LNCaP clone FGC (cell line): ENCODE data around the gene KRTAP4-3.
"Not testable (repeated sequence)": the region's sequence is repeated elsewhere in the genome, so short reads cannot be mapped to it uniquely, and the experiment has no call there.

Experiments used
- DNase-seq: peaks from one replicate; pipeline ENCODE4 v3.0.0-alpha.2; 2011; ENCODE audit warnings: low read depth
- H3K4me3 ChIP-seq: 2 replicates; pipeline ENCODE4 v1.5.1; 2011; ENCODE audit warnings: mild to moderate bottlenecking, low read depth, low read length, control low read depth
- CTCF ChIP-seq: IDR thresholded peaks from 2 replicates; pipeline ENCODE4 v1.5.1; 2012; ENCODE audit warnings: mild to moderate bottlenecking; ENCODE audit not compliant: control insufficient read depth, insufficient read depth; ENCODE audit errors: extremely low read depth

Gene KRTAP4-3

GRCh38 chr17:41190328-41190727 is 22.3 kb upstream of the KRTAP4-3 start:
- no peak for DNase-seq
- no peak overlapping the region for H3K4me3 ChIP-seq
- TF ChIP-seq CTCF: no peak

- not testable (repeated sequence) for DNase-seq, H3K4me3 ChIP-seq
Measured at GRCh38 chr17:41189837-41190318, 21.9 kb upstream of the KRTAP4-3 start, which contains the start of gene KRTAP9-1. TSS of gene KRTAP9-1 (plus strand) at chr17:41189887. CDS start at chr17:41189887, 0 bp downstream.

- DNase-seq: no peak
- no peak overlapping the region for H3K4me3 ChIP-seq
- TF ChIP-seq CTCF: no peak
Measured at GRCh38 chr17:41186872-41187271, 18.9 kb upstream of the KRTAP4-3 start.

- no peak for TF ChIP-seq CTCF
- no peak for DNase-seq
- no peak overlapping the region for H3K4me3 ChIP-seq
Measured at GRCh38 chr17:41185001-41185400, 17.0 kb upstream of the KRTAP4-3 start.

- H3K4me3 ChIP-seq: no peak within 1 kb of the TSS
- TF ChIP-seq CTCF: no peak
- DNase-seq: no peak
Measured at GRCh38 chr17:41184480-41184961, 16.5 kb upstream of the KRTAP4-3 start, which contains the start of gene KRTAP4-1. TSS of gene KRTAP4-1 (minus strand) at chr17:41184911. CDS start at chr17:41184854, 57 bp downstream.

- no peak overlapping the region for H3K4me3 ChIP-seq
- TF ChIP-seq CTCF: no peak
- no peak for DNase-seq
Measured at GRCh38 chr17:41178843-41179616, 11.0 kb upstream of the KRTAP4-3 start.

- no peak for TF ChIP-seq CTCF
- DNase-seq: no peak
- H3K4me3 ChIP-seq: no peak overlapping the region
Measured at GRCh38 chr17:41178341-41178740, 10.3 kb upstream of the KRTAP4-3 start.
